HG02970 (cell line): ENCODE results near the gene CAB39L.

ENCODE experiments used
- ATAC-seq: cut with Tn5 transposase; IDR thresholded peaks from one replicate; pipeline ENCODE4 v1.9.1; 2021; ENCODE audit warnings: mild to moderate bottlenecking, moderate library complexity, moderate number of reproducible peaks; ENCODE audit not compliant: unreplicated experiment, low FRiP score

CAB39L gene

DNA sequence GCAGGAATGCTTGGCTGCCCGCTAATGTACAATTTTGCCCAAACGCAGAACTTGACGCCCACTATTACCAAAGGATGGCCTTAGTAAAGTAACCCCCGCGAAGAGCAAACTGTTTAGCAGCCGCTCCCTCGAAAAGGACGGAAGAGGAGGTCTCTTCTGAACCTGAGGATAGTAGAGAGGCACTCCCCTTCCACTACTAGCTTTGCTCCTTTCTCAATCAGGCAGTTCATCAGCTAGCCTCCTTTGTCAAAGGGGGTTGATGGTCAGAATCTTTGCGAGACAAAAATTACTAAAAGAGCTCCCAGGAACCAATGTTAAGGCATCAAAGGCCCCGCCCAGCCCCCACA, 534 bp downstream of the CAB39L start:
- no peak for ATAC-seq

DNA sequence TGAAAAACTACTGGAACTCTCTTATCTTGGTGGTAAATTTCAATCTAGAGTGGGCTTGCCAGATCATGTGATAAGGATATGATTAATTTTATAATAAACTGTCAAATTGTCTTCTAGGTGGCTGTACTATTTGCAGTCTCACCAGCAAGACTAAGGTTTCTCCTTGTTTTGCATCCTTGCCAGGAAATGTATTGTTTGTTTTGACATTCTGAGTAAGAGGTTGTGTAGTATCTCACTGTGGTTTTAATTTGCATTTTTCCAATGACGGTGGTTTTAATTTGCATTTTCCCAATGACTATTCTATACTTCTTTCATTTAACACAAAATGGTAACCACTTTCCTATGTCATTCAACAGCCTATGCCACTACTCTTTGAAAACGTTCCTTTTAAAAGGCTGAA, 2.0 kb downstream of the CAB39L start:
- no peak for ATAC-seq

DNA sequence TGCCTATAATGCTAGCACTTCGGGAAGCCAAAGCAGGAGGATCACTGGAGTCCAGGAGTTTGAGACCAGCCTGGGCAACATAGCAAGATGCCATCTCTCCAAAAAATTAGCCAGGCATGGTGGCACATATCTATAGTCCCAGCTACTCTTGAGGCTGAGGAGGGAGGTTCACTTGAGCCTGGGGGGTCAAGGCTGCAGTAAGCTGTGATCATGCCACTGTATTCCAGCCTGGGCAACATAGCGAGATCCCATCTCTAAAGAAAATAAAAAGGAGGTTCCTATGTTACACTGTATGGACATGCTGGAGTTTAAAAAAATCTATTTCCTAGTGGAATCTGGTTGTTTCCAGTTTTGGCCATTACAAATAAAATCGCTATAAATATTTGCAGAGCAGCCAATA, 2.6 kb downstream of the CAB39L start:
- ATAC-seq = no peak

DNA sequence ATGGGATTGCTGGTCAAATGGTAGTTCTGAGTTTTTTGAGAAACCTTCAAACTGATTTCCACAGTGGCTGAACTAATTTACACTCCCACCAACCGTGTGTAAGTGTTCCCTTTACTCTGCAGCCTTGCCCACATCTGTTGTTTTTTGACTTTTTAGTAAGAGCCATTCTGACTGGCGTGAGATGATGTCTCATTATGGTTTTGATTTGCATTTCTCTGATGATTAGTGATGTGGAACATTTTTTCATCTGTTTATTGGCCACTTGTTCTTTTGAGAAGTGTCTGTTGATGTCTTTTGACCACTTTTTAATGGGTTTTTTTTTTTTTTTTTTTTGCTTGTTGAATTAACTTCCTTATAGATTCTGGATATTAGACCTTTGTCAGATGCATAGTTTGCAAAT, 4.3 kb downstream of the CAB39L start:
- ATAC-seq = no peak

DNA sequence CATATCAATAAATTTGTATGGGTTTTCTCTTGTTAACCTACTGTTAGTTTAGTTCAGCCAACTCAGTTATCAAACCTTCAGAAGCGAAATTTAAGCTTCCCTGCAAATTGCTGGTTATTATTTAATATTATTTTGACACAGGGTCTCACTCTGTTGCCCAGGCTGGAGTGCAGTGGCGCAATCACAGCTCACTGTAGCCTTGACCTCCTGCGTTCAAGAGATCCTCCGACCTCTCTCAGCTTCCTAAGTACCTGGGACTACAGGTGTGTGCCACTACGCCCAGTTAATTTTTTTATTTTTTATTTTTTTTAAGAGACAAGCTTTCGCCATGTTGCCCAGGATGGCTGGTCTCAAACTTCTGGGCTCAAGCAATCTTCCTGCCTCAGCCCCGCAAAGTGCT, 6.2 kb downstream of the CAB39L start:
- no peak for ATAC-seq

DNA sequence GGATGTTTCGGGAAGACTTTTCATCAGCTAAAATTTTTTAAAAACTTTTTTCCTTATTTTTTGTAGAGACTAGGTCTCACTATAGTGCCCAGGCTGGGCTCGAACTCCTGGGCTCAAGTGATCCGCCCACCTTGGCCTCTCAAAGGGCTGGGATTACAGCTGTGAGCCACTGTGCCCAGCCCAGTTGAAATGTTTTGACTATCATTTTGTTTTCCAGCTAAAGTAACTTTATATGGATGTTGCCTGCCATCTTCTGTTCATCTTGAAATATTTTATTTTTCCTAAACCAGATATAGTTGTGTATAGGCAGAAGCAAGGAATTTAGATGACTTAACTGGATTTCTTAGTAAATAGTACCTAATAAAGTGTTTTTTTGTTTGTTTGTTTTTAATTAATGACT, 7.0 kb downstream of the CAB39L start:
- no peak for ATAC-seq

DNA sequence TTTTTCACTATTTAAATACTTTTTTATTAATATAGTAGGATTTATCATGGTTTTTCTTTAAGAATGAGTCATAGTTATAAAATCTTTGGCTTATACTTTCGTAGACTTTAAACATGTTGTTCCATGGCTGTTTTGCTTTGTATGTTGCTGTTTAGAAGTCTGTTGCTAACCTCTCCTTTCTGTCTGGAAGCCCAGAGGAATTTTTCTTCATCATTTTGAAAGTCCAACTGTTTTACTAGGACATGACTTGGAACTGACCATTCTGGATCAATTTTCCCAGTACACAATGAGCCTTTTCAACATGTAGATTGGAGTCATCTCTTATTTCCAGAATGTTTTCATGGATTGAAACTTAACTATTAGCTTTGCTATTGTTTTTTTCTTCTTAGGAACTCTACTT, 7.9 kb downstream of the CAB39L start:
- ATAC-seq = no peak

DNA sequence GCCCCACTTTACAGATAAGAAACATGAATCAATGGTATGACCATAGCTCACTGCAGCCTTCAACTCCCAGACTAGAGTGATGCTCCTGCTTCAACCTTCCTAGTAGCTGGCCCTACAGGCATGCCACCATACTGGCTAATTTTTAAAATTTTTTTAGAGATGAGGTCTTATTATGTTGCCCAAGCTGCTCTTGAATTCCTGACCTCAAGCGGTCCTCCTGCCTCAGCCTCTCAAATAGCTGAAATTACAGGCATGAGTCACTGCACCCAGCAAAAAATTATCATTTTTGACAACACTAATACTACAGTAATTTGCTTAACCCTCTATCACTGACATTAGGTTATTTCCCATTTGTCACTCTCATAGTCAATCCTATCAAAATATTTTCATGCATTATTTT, 14.7 kb downstream of the CAB39L start:
- ATAC-seq = no peak

DNA sequence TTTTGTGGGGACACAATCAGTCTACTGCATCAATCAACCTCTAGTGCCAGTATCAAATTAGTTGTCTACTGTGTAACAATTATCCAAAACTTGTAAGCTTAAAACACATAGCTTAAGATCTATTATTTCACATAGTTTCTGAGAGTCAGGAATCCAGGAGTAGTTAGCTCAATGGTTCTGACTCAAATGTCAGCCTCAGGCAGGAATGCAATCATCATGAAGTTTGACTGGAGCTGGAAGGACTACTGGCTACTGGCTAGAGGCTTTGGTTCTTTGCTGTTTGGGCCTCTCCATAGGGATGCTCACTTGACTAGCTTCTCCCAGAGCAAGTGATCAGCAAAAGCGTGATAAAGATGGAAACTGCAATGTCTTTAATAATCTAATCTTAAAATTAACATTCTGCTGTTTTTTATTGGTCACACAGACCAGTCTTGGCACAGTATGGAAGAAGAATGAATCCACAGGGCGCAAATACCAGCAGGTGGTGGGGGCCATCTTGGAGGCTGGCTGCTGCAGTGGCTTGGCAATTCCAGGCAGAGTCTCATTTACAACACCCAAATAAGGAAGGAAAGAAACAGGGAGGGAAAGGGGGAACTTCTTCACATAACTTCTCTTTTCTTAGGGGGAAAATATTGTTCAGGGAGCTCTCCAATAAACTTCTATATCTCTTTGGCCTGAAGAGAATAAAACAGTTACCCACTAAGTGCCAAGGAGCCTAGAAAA, 15.7 kb downstream of the CAB39L start:
- no peak for ATAC-seq

DNA sequence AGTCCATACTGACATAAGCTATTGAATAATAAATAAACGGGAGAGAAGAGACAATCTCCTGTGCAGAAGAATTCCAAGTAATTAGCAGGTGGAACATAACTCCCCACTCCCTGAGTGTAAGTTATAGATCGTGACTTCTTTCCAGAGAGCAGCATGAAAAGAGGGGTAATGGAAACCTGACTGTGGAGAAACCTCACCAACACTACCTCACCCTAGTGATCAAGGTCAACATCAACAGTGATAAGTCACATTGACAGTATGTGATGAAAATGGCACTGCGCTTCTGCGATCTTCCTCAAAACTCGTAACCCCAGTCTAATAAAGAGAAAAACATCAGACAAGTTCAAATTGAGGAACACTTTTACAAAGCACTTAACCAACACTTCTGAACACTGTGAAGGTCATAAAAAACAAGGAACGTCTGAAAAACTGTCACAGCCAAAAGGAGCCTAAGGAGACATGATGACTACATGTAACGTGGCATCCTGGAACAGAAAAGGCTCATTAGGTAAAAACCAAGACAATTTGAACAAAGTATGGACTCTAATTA, 19.8 kb downstream of the CAB39L start:
- no peak for ATAC-seq

DNA sequence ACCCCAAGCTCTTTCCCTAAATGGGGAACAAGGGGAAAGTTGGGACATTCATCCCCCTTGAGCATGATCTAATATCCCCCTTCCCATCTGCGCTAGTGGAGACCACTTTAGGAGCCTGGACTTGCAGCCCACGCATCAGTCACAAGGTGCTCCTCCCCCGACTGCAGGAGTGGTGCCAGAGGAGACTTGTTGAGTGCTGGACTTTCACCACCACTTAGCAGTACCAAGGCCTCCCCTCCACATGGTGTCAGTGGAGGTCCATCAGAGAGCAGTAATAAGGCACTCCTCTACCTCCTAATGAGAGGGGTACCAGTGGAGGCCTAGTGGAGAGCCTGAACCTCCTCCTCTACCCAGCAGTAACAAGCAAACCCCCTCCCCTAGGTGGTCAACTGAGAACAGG, 22.5 kb downstream of the CAB39L start:
- ATAC-seq = no peak

DNA sequence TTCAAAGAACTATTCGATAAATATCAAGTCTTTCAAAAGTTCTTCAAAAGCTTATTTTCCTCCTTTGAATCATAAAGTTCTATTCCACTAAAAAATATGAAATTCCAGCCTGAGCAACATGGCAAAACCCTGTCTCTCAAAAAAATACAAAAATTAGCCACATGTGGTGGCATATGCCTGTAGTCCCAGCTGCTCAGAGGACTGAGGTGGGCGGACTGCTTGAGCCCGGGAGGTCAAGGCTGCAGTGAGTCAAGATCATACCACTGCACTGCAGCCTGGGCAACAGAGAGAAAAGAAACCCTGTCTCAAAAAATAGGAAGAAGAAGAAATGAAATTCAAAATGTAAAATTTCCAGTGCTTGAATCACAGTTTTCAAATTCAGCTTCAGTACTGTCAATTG, 24.6 kb downstream of the CAB39L start:
- no peak for ATAC-seq

DNA sequence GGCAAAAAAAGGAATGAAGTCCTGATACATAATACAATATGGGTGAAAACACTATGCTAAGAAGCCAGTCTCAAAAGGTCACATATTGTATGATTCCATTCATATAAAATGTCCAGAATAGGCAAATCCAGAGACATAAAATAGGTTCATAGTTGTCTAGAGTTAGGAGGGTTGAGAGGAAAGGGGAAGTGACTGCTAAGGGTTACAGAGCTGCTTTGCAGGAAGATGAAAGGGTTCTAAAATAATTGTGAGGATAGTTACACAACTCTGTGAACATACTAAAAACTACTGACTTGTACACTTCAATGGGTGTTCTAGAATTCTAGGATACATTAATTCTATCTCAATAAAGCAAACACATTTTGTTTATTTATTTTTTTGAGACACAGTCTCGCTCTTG, 25.7 kb downstream of the CAB39L start:
- no peak for ATAC-seq

DNA sequence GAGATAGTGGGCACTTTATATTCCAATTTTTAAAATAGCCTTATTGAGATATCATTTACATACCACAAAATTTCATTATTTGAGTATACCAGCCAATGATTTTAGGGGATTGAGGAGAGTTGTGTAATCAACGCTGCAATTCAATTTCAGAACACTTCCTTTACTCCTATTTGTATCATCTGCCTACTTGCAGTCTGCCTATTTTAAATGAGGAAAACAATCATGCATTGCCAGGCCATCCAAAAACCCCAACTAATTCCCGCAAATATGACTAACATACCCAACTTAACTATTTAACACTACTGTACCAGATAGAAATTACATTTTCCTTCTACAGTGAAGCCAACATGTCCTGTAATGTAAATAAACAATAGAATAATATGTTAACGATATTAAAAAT, 26.7 kb downstream of the CAB39L start:
- ATAC-seq = no peak

DNA sequence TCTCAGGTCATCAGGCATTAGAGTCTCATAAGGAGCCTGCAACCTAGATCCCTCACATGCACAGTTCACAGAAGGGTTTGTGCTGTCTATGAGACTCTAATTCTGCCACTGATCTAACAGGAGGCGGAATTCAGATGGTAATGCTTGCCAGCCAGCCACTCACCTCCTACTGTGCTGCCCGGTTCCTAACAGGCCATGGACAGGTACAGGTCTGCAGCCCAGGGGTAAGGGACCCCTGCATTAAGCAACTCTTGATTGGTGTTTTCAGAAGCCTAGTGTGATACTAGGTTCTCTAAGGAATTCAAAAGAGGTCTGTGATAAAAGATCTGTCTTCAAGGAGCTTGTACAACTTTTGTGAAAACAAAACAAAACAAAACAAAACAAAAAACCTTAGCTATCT, 31.1 kb downstream of the CAB39L start:
- no peak for ATAC-seq

DNA sequence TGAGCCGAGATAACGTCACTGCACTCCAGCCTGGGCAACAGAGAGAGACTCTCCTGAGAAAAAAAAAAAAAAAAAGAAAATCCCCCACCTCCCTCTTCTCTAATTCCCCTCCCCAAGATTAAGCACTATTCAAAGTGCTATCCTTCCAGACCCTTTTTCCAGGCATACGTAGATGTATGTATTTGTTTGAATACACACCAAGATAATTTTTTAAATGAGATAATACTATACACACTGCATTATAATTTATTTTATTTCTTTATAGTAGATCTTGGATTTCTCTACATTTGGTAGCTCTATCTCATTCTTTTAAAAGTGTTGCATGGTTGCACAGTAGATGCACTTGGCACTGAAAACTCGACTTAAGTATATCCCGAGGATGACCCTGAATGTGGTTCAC, 32.5 kb downstream of the CAB39L start:
- no peak for ATAC-seq

DNA sequence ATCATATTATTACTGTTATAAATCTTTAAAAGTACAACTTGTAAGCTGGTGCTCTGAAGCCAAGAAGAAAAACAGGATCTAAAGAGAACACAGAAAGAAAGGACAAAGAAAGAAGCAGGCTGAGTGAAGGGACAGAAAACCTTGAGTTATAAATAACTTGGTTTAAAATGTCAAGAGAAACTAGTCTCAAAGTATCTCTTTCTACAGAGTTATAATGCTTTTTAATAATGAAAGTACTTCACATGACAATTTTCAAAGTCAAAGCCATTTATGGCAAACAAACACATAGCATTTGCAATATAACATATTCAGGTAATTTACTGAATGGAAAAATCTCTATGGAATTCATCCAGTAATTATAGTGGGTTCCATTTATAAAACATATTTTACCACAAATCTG, 33.4 kb downstream of the CAB39L start:
- no peak for ATAC-seq

DNA sequence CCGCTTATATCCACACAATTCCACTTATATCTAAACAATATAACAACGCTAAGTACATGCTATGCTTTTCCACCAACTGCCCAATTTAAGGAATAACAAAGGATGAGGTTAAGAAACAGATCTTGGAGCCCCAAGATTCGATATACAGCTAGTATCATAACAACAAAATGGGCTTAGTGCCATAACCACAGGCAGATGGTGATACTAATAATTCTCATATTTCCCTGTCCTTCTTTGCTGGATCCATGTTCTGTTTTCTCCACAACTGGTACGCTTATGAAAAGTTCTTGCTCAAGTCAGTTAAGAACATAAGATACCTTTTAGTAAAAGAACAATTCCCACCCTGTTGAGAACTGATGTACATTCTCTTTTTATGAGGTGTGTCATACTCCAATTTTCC, 33.9 kb downstream of the CAB39L start:
- no peak for ATAC-seq

DNA sequence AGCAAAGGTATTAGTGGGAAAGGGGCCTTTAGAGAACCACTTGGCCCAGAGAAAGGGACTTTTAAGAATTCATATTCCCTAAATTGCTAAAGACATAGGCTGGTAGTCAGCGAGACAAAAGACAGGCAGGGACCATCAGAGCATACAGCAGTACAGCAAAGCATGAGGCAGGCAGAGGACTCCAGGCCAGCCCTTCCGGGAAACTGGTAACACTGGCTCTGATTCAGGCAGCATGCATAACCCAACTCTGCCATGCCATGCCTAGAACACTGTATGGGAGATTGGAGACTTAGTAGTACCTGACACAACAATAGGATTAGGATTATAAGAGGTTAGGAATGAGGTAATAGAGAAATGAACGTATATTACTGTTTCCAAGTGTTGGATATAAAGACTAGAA, 34.9 kb downstream of the CAB39L start:
- no peak for ATAC-seq

DNA sequence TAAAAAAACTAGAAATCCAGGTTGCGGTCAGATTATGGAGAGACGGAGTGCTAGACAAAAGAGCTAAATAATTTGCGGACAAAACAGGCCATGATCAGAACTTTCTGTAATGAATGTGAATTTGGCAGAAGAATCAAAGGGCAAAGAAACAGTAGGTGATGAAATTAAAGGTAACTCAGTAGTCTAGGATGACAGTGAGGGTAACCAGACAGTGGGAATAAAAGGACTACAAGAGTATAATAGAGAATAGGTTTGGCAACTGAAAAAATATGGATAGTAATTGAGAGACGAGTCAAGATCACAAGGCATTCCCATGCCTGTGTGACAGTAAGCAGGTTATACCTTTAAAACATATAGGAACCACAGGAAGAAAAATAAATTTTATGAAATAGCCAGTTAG, 35.9 kb downstream of the CAB39L start:
- ATAC-seq = no peak

DNA sequence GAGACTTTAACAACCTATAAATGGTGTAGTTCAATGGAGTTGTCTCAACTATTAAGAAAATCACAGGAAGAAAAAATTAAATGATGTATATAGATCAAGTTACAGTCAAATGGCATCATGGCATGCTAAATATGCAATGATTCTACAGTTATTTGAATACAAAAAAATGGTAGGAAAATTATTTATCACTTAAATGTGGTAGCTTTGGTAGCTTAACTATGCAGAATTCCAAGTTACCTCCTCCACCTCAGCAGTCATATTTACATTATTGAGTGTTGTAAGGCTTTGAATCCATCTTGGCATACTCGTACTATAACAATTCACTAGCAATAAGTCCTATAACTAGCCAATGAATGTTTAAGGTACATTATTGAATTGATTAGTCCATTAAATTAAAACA, 36.8 kb downstream of the CAB39L start:
- ATAC-seq = no peak

DNA sequence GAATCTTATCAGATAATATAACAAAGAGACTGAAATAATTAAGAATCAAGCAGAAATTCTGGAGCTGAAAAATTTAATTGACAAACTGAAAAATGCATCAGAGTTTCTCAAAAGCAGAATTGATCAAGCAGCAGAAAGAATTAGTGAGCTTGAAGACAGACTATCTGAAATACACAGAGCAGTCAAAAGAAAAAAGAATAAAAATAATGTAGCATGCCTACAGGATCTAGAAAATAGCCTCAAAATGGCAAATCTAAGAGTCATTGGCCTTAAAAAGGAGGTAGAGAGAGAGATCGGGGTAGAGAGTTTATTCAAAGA, 39.2 kb downstream of the CAB39L start:
- no peak for ATAC-seq
